SHP77 treated with DMSO at 0.1 percent for 48 hours (cell line): ENCODE data around the gene CCM2L.

Source experiments
- DNase-seq: peaks from one replicate; lab custom pipeline; 2025; lab: John Stamatoyannopoulos, UW

CCM2L gene

DNA sequence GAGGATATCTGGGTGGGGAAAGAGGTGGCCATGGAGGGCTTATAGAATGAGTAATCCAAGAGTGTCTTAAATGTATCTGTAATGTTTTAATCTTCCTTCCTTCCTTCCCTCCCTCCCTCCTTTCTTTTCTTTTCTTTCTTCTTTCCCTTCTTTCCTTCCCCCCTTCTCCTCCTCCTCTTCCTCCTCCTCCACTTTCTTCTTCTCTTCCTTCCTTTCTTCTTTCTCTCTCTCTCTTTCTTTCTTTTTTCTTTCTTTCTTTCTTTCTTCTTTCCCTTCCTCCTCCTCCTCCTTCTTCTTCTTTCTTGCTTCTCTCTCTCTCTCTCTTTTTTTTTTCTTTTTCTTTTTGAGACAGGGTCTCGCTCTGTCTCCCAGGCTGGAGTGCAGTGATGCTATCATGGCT lies 49.0 kb downstream of the CCM2L start:
- DNase-seq = no peak

DNA sequence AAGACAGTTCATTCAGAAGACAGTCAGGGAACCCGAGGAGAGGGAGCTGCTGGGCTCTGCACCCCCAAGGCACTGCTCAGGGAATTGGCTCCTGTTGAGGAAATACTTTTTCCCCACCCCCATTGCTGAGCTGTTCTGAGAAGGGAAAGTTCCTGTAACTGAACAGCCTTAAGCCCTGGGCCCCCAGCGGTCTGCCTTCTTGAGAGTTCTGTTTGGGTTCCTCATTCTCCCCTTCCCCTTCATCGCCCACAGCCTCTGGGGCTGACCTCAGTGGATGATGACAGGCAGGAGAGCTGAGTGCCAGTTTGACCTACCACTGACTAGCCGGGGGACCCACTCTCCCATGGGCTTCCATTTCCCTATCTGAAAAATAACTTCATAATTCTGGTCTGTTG lies 52.5 kb downstream of the CCM2L start:
- no peak for DNase-seq

DNA sequence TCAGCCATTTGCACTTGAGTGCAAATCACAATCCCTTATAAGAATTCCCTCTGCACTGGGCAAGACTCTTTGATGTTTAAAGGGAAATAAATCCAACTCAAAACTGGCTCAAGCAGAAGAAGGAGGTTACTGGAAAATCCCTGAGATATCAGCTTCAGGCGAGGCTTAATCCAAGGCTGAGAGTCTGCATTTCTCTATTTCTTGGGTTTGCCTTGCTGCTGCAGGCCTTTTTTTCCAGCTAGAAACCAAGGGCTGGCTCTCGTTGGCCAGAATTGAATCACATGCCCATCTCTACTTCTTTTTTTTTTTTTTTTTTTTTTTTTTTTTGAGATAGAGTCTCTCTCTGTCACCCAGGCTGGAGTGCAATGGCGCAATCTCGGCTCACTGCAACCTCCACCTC lies 53.5 kb downstream of the CCM2L start:
- no peak for DNase-seq

DNA sequence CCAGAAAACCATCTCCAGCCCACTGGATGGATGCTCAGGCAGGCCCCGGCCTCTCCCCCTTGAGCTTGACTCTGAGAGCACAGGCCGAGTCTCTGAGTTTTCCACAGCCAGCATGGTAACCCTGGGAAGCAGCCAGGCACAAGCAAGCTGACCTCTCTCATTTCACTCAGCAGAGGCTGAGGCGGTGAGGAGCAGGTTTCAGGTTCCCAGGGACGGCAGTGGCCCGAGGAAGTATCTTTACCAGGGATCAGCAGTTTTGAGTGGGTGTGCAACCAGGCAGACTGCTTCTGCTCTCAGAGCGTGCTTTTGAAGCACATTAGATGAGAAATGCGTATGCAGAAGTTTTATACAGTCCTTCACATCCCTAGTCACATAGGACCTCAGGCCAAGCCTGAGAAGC lies 54.4 kb downstream of the CCM2L start:
- DNase-seq = no peak

DNA sequence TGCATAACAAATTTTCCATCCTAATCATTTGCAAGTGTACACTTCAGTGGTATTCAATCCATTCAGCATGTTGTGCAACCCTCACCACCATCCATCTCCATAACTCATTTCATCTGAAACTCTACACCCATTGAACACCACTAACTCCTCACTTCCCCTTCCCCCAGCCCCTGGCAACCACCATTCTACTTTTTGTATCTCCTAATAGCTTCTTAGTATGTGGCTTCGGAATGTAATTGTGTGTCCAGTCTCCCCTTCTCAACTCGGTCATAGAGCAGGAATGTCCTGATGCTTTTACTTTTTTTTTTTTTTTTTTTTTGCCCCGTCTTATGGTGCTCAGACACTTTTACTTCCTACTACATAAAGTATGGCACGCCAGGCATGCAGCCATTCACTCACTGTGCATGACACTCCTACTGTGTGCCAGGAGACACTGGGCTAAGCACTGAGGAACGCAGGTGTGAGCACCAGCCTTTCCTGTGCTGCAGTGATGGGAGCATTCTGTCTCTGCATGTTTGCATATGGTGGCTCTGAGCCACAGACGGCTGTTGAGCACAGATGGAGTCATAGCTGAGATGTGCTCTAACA lies 57.1 kb downstream of the CCM2L start:
- DNase-seq = no peak

DNA sequence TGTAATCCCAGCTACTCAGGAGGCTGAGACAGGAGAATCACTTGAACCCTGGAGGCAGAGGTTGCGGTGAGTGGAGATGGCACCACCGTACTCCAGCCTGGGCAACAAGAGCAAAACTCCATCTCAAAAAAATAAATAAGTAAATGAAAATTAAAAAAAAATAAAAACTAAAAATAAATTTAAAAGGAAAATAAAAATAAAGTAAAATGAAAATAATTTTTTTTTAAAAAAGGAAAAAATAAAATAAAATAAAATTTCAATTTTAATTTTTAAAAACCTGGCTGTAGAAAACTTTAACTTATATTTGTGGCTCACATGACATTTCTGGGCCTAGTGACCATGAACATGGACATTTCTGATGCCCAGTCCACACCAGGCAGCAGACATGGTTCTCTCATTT lies 57.9 kb downstream of the CCM2L start:
- no peak for DNase-seq

DNA sequence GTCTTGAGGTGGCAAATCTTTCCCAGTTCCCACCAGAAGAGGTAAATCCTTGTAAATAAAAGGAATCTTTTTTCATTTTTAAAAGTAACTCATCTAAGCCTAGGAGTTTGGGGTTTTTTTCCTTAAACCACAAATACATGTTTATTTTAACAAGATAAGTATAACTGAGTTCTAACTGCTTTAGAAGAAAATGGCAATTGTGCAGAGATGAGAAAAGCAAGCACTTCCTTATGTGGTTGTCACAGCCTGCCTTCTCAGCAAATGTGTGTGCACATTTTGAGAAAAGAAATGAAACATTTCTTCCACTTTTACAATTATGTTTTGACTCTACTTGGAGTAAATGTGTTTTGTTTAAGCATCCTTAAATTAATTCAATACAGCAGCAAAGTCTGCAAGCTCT lies 59.5 kb downstream of the CCM2L start:
- no peak for DNase-seq

DNA sequence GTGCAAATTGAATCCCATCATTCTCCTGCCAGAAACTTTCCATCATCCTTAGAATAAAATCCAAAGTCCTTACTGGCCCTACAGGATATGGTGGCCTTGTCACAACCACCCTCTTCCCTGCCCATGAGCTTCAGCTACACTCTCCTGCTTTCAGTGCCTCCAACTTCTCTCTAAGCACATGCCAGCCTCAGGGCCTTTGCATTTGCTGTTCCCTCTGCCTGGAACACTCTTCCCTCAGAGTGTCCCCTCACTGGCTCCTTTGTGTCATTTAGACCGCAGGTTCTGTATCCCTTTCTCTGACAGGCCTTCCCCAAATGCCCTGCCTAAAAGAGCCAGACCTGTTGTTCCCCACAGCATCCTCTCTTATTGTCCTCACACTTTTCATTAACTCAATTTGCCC lies 60.0 kb downstream of the CCM2L start:
- DNase-seq = no peak

DNA sequence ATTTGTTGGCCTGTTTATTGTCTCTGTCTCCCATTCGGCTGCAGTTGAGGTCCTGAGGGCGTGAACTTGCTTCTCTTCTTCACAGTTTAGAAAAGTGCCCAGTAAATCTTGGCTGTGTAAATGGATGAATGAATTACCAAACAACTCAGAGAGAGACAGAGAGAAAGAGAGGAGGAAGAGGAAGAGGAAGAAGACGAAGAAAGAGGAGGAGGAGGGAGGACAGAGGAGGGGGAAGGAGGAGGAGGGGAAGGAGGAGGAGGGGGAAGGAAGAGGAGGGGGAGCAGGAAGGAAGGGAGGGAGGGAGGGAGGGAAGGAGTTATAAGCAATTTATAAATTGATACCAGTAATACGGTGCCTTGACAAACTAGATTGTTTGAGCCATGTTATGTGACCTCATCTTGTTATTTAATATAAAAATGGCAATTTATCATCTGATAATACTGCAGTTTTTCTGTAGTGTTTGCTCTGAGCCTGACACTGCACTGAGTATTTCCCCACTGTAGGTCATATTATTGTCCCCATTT lies 60.5 kb downstream of the CCM2L start:
- no peak for DNase-seq

DNA sequence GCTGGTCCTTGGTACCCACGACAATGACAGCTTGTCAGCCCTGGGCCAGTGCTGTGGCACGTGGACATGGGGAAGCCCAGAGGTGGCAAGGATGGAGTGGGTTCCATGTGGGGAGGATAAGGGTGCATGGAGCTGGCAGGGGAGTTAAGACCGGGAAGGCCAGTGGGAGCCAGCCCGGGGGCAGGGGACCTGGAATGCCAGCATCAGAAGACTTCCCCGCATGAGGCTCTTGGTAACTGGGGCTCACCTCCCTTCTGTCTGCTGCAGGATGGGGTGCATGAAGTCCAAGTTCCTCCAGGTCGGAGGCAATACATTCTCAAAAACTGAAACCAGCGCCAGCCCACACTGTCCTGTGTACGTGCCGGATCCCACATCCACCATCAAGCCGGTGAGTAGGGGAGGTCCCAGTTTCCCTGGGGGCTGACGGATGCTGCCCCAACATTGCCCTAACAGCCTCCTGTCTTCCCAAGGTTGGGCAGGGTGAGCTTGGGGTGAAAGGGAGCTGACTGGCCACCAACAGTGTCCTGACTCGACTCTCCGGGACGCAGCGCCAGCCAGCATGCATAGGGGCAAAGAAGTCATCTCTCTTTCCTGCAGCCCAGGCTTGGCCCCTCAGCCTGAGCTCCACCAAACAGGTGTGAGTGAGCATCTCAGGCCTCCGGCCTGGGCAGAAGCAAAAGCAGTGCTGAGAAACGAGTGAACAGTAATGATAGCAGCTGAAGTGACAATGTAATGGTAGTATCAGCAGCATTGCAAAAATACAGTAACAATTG lies 61.3 kb downstream of the CCM2L start:
- DNase-seq = no peak

DNA sequence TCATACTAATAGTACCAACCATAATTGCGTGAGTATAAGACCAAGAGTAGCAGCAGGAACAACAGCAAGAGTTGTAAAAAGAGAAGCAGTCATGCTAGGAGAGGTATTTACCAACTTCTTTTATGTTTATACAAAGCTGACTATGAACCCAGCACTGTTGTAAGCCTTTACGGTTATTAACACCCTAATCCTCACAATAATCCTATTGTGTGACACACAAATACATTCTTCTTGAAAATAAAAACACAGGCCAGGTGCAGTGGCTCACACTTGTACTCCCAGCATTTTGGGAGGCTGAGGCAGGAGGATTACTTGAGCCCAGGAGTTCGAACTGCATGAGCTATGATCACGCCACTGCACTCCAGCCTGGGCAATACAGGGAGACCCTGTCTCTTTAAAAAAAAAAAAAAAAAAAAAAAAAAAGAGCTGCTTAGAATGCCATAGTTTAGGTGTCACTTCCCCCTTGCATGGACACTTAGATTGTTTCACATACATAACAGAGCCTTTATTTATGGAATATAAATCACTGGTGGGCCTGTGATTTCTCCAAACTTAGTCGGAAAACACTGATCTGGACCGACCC lies 62.0 kb downstream of the CCM2L start:
- no peak for DNase-seq

DNA sequence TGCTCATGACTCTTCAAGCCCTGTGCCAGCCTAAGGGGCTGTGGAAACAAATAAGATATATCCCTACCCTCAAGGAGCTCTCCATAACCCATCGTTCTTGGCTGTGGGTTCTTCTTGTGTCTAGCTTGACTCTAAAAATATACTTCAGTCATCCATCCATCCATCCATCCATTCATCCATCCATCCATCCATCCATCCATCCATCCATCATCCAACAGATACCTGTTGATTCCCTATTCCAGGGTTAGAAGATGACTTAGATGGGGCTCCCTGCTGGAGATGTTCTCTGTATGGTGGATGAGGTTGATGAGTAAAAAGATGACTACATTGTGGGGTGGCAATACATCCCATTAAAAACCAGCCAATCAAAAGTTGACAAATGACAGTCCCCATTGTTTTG lies 65.3 kb downstream of the CCM2L start:
- no peak for DNase-seq

DNA sequence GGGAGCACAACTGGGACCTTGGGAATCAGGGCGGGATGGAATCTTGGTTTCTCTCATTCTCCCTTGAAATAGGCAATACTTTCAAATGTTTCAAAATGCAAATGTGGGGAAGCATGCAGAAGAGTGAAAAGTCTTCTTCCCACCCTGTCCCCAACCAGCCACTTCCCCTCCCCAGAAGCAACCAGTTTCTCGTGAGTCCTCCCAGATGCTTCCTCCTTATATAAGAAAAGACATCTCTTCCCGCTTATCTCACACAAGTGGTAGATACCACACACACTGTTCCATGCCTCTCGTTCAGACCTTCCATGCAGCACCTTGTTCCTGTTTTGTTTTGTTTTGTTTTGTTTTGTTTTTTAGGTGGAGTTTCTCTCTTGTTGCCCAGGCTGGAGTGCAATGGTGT lies 67.0 kb downstream of the CCM2L start:
- DNase-seq = no peak

DNA sequence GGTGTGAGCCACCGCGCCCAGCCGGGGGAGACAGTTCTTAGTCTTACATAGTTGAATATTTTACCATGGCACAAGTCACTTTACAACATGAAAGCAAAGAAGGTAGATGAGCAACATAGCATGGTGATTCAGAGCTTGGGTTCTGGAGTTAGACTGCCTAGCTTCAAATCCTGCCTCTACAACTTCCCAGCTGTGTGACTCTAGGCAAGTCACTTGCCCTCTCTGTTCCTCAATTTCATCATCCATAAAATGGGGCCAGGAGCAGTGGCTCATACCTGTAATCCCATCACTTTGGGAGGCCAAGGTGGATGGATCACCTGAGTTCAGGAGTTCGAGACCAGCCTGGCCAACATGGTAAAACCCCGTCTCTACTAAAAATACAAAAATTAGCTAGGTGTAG lies 68.1 kb downstream of the CCM2L start:
- no peak for DNase-seq

DNA sequence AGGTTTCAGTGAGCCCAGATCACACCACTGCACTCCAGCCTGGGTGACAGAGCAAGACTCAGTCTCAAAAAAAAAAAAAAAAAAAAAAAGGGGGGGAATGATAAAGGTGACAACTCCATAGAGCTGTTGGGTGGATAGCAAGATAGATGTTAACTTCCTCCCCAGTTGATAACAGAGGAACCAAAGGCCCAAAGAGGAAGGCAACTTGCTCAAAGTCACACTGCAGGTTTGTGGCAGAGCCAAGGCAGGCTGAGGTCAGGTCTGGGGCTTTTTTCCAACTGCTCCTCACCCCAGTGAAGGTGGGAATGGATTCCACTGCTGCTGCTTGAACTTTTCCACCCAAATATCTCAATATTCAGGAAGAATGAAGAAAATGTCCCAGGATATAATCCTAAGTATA lies 68.6 kb downstream of the CCM2L start:
- no peak for DNase-seq

DNA sequence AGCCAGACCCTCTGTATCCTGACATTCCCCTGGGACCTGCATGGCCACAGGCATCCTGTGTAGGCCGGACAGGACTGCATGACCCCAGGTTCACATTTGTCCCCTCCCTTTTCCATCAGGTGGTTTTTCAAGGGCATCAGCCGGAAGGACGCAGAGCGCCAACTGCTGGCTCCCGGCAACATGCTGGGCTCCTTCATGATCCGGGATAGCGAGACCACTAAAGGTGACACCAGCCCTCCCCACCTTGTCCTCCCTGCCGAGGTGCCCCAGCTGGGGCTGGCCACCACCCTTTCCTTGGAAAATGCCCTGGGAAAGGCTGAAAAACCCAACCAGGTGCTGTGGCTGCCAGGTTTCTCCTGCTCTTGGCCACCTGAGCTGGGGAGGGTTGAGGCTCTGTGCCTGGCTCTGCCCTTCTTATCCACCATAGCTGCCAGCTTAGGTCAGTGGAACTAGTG lies 69.4 kb downstream of the CCM2L start:
- DNase-seq = peak; percentile 12

DNA sequence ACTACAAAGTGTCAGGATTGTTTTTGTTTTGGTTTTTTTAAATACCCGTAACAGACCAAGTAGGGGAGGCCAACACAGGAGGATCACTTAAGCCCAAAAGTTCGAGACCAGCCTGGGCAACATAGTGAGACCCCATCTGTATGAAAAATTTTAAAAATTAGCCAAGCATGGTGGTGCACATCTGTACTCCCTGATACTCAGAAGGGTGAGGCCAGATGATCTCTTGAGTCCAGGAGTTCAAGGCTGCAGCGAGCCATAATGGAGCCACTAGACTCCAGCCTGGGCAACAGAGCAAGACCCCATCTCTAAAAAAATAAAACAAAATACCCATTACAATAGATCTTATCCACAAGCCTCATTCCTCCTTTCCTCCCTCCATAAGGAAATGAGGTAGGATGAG lies 70.5 kb downstream of the CCM2L start:
- DNase-seq = no peak
